CD4-positive, alpha-beta T cell (primary cell): ENCODE data around the gene SORD. TPM values are rescaled to one million over a fixed set of nuclear protein-coding genes. Genes with fewer than 3 reads are reported as not detected.

Experiments used
- ATAC-seq: fragments of 200-7000 bp; cut with Tn5 transposase; one replicate; pipeline ENCODE4 v1.10.0; 2022; ENCODE audit warnings: mild to moderate bottlenecking; ENCODE audit not compliant: poor library complexity
- CTCF ChIA-PET: fragments of 350-600 bp; sonication (Branson Sonifier 250); formaldehyde crosslinking; loops from one replicate; lab custom pipeline; 2021; ENCODE audit warnings: antibody characterized with exemption, inconsistent platforms; lab: Charles Lee
- POLR2A ChIA-PET: fragments of 350-600 bp; sonication (Branson Sonifier 250); formaldehyde crosslinking; loops from one replicate; lab custom pipeline; 2021; ENCODE audit warnings: antibody characterized with exemption, inconsistent platforms; lab: Charles Lee
- DNase-seq, 14 experiments: peaks; one replicate each; pipeline ENCODE4 v3.0.0-alpha.2; 2013 to 2020; ENCODE audit warnings: mixed read lengths in 2 of 14
- H3K27ac ChIP-seq, 2 donors: one replicate each; pipeline versions ENCODE4 v1.5.1 to v1.7.0; 2013; ENCODE audit warnings: low read length in 2 of 2, low read depth in 1 of 2, mild to moderate bottlenecking in 1 of 2
- H3K27me3 ChIP-seq, 2 experiments: 1 replicate in 1 of 2; 2 replicates in 1 of 2; pipeline versions ENCODE4 v1.6.1 to v1.7.0; 2013; ENCODE audit warnings: low read length in 2 of 2, control low read depth in 1 of 2, mild to moderate bottlenecking in 1 of 2, moderate library complexity in 1 of 2; ENCODE audit not compliant: insufficient read depth in 2 of 2, control insufficient read depth in 1 of 2
- H3K36me3 ChIP-seq: one replicate; pipeline ENCODE4 v1.6.1; 2013; ENCODE audit warnings: low read length, control low read depth; ENCODE audit not compliant: insufficient read depth
- H3K4me1 ChIP-seq: one replicate; pipeline ENCODE4 v1.6.1; 2013; ENCODE audit warnings: low read length, control low read depth; ENCODE audit not compliant: insufficient read depth
- H3K4me3 ChIP-seq: one replicate; pipeline ENCODE4 v1.5.1; 2013; ENCODE audit warnings: mild to moderate bottlenecking, low read length, moderate library complexity
- H3K9me3 ChIP-seq, 2 experiments: 1 replicate in 1 of 2; 2 replicates in 1 of 2; pipeline versions ENCODE4 v1.6.1 to v1.7.0; 2013; ENCODE audit warnings: low read length in 2 of 2, mild to moderate bottlenecking in 2 of 2, control low read depth in 1 of 2, moderate library complexity in 1 of 2; ENCODE audit not compliant: control insufficient read depth in 1 of 2, insufficient read depth in 1 of 2
- H3K27ac Mint-ChIP-seq: one replicate; pipeline ENCODE4 v1.8.0; 2020; ENCODE audit warnings: mixed read lengths
- H3K27me3 Mint-ChIP-seq: one replicate; pipeline ENCODE4 v1.8.0; 2021; ENCODE audit warnings: mixed read lengths
- H3K36me3 Mint-ChIP-seq: one replicate; pipeline ENCODE4 v1.8.0; 2021; ENCODE audit warnings: low read depth, mixed read lengths
- H3K4me1 Mint-ChIP-seq: one replicate; pipeline ENCODE4 v1.8.0; 2021; ENCODE audit warnings: low read depth, mixed read lengths
- H3K4me3 Mint-ChIP-seq: one replicate; pipeline ENCODE4 v1.8.0; 2020; ENCODE audit warnings: mild to moderate bottlenecking, mixed read lengths
- H3K9me3 Mint-ChIP-seq: one replicate; pipeline ENCODE4 v1.8.0; 2020; ENCODE audit warnings: mixed read lengths
- intact Hi-C, 2 experiments: fragments of 100-400 bp; cut with DNase I in 1 of 2; cut with micrococcal nuclease in 1 of 2; formaldehyde crosslinking; loops; one replicate each; pipeline versions ENCODE4 v1.15.1 to v1.9.0; 2023 to 2025; cut with DNase I, micrococcal nuclease
- total RNA-seq, 174 experiments: library from RNA in 2 of 174; stranded (reverse) in 2 of 174; gene quantifications; one replicate each; pipeline ENCODE4 v1.2.3 and lab custom pipeline; 2021 to 2026
- TF ChIP-seq, protein P1 (sequence below): fragments of 200-600 bp; IDR thresholded peaks from one replicate; pipeline ENCODE4 v1.8.0; 2022; ENCODE audit warnings: antibody characterized with exemption, mild to moderate bottlenecking

Gene SORD
- total RNA-seq, 2 experiments from 2014 or later, result 1.7 to 1.8 TPM

DNA sequence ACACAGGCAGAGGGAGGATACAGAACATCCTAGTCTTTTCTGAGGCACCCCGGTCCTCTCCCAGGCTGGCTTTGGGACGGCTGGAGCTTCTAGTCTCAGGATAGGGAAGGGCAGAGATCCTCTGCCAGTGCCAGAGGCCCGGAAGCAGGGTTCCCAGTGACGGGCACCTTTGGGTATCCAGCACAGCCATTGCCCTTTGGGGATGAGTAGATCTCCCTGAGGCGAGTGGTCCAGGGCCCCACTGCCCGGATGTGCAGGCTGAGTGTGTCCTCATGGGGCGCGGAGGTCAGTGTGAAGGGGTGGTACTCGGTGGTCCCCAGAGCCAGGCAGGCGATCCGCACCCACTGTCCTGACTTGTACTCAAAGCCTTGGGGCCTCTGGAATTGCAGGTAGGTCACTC lies 72.7 kb downstream of the SORD start:
- DNase-seq, result no peak
- TF ChIP-seq, protein P1, sequence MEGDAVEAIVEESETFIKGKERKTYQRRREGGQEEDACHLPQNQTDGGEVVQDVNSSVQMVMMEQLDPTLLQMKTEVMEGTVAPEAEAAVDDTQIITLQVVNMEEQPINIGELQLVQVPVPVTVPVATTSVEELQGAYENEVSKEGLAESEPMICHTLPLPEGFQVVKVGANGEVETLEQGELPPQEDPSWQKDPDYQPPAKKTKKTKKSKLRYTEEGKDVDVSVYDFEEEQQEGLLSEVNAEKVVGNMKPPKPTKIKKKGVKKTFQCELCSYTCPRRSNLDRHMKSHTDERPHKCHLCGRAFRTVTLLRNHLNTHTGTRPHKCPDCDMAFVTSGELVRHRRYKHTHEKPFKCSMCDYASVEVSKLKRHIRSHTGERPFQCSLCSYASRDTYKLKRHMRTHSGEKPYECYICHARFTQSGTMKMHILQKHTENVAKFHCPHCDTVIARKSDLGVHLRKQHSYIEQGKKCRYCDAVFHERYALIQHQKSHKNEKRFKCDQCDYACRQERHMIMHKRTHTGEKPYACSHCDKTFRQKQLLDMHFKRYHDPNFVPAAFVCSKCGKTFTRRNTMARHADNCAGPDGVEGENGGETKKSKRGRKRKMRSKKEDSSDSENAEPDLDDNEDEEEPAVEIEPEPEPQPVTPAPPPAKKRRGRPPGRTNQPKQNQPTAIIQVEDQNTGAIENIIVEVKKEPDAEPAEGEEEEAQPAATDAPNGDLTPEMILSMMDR, result no peak
- Mint-ChIP-seq H3K9me3 (no peaks in the 10 kb centered on the region), H3K36me3 (no peaks in the 10 kb centered on the region), H3K27ac (no peak overlapping the region), H3K27me3 (peaks cover 18% of the 10 kb centered on the region), H3K4me3 (no peak overlapping the region), H3K4me1 (no peaks in the 10 kb centered on the region)
- POLR2A ChIA-PET, result no interaction called here
- Histone ChIP-seq H3K9me3 (no peaks in the 10 kb centered on the region), H3K36me3 (no peaks in the 10 kb centered on the region), H3K27ac (no peak overlapping the region), H3K4me1 (no peaks in the 10 kb centered on the region), H3K27me3 (no peaks in the 10 kb centered on the region), H3K4me3 (no peak overlapping the region)
- intact Hi-C loops, result no loop called here
- no peak for ATAC-seq
- CTCF ChIA-PET, result no interaction called here

DNA sequence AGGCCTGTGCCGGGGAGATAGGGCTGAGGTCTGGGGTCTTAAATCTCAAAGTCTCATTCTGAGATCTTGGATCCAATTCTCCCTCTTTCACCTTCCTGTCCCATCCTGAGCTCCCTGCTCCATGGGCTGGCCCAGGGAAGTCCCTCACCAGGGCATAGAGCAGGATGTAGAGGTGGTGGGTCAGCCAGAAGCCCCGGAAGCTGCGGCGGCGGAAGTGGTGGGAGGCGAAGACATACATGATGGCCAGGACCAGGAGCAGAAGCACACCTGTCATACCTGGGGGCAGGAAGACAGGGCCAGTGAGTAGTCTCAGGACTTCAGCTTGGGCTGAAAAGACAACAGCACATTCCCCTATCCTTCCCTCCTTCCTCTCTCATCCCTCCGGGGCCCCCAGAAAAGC lies 74.5 kb downstream of the SORD start:
- H3K4me3 Mint-ChIP-seq, result no peak overlapping the region
- intact Hi-C loops, result no loop called here
- CTCF ChIA-PET, result no interaction called here

DNA sequence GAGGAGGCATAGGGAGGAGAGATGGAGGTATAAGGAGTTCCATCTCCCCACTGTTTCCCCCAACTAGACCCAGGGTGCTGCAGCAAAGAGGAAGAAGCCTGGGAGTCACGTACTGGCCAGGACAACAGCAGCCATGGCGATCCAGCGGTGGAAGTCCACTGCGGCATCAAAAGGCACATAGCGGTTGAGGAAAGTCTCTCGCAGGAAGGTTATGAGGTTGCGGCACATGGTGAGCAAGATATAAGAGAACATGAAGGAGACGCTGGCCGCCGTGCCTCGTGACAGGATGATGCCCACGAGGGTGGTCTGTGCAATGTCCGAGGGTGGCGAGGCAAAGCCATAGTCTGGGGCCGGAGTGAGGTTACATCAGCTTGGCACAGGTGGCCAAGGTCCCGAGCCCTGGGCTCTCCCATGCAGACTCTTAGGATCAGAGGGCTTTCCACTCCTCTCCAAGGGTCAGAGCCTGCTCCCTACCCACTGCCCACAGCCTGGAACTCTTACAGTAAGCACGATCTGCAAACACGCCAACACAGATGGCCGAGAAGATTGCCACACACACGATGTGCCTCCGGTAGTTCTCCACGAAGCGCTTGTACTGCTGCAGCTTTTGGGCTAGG lies 76.7 kb downstream of the SORD start:
- H3K36me3 Mint-ChIP-seq, result no peaks in the 10 kb centered on the region

More for the DNA sequence above, 74.5 kb downstream of the SORD start:
- no peaks in the 10 kb centered on the region for H3K27me3 ChIP-seq
- H3K4me1 ChIP-seq, result no peaks in the 10 kb centered on the region
- H3K27ac Mint-ChIP-seq, result no peak overlapping the region
- no peaks in the 10 kb centered on the region for H3K9me3 ChIP-seq
- H3K27ac ChIP-seq, result no peak overlapping the region
- H3K4me3 ChIP-seq, result no peak overlapping the region
- no peaks in the 10 kb centered on the region for H3K9me3 Mint-ChIP-seq
- ATAC-seq, result no peak
- POLR2A ChIA-PET, result no interaction called here
- H3K36me3 ChIP-seq, result no peaks in the 10 kb centered on the region
- TF ChIP-seq, protein P1, result no peak
- H3K36me3 Mint-ChIP-seq, result no peaks in the 10 kb centered on the region
- H3K27me3 Mint-ChIP-seq, result peaks cover 7% of the 10 kb centered on the region
- DNase-seq, result no peak
- no peaks in the 10 kb centered on the region for H3K4me1 Mint-ChIP-seq

More for the DNA sequence above, 76.7 kb downstream of the SORD start:
- ATAC-seq (no peak), DNase-seq (no peak)
- TF ChIP-seq, protein P1, result no peak
- H3K9me3 Mint-ChIP-seq, result no peaks in the 10 kb centered on the region
- peaks cover 23% of the 10 kb centered on the region for H3K27me3 Mint-ChIP-seq
- no peak overlapping the region for H3K4me3 ChIP-seq
- H3K4me3 Mint-ChIP-seq, result no peak overlapping the region
- H3K27me3 ChIP-seq, result no peaks in the 10 kb centered on the region
- H3K27ac Mint-ChIP-seq, result no peak overlapping the region
- no peaks in the 10 kb centered on the region for H3K4me1 ChIP-seq
- no peaks in the 10 kb centered on the region for H3K9me3 ChIP-seq
- CTCF ChIA-PET, result no interaction called here
- H3K36me3 ChIP-seq, result no peaks in the 10 kb centered on the region
- H3K4me1 Mint-ChIP-seq, result no peaks in the 10 kb centered on the region
- no peak overlapping the region for H3K27ac ChIP-seq
- POLR2A ChIA-PET, result no interaction called here
- intact Hi-C loops, result no loop called here
